K562 (cell line): ENCODE measurements around the gene ANKRD34A. TPM values are rescaled to one million over a fixed set of nuclear protein-coding genes. Genes with fewer than 3 reads are reported as not detected.

ENCODE experiments used
- CHD1 ChIP-seq: fragments of 200-600 bp; sonication (generic); IDR thresholded peaks from one replicate; pipeline ENCODE4 v1.6.1; 2012; ENCODE audit warnings: mild to moderate bottlenecking, moderate library complexity, low read length, inconsistent platforms
- MYC ChIP-seq, 2 experiments: fragments of 250-450 bp in 1 of 2; sonication (Bioruptor Pico) in 1 of 2; IDR thresholded peaks; 2 replicates each; pipeline versions ENCODE4 v1.5.1 to v1.6.1; 2012 to 2021; ENCODE audit warnings: low read depth in 2 of 2, borderline replicate concordance in 1 of 2, improper control_type of control experiment in 1 of 2, low read length in 1 of 2, mild to moderate bottlenecking in 1 of 2, moderate library complexity in 1 of 2
- POLR2AphosphoS2 ChIP-seq: IDR thresholded peaks from 2 replicates; pipeline ENCODE4 v1.6.1; 2012; ENCODE audit warnings: low read length, improper control_type of control experiment
- POLR2G ChIP-seq: fragments of 200-400 bp; formaldehyde crosslinking; IDR thresholded peaks from 2 replicates; pipeline ENCODE4 v1.6.1; 2017; ENCODE audit warnings: low read depth, mild to moderate bottlenecking, antibody characterized with exemption, low read length, moderate library complexity
- SAP30 ChIP-seq: fragments of 200-600 bp; sonication (generic); IDR thresholded peaks from 2 replicates; pipeline ENCODE4 v1.6.1; 2012; ENCODE audit warnings: borderline replicate concordance, low read depth, mild to moderate bottlenecking, moderate library complexity, low read length, control low read depth, inconsistent platforms; ENCODE audit not compliant: insufficient read depth, poor library complexity, severe bottlenecking
- ZBTB9 ChIP-seq: fragments of 450-650 bp; formaldehyde crosslinking; IDR thresholded peaks from 2 replicates; pipeline ENCODE4 v1.4.0; 2020; ENCODE audit warnings: mild to moderate bottlenecking, moderate library complexity
- ZNF347 ChIP-seq: fragments of 450-650 bp; formaldehyde crosslinking; IDR thresholded peaks from 2 replicates; pipeline ENCODE4 v1.4.0; 2020; ENCODE audit warnings: low read depth, mild to moderate bottlenecking, moderate library complexity
- ZNF584 ChIP-seq: fragments of 200-800 bp; sonication (Bioruptor generic); IDR thresholded peaks from 2 replicates; pipeline ENCODE4 v1.6.1; 2016; ENCODE audit warnings: low read depth, mild to moderate bottlenecking, missing genetic modification characterization, missing compliant biosample characterization
- ZNF668 ChIP-seq: fragments of 250-450 bp; sonication (Bioruptor Pico); IDR thresholded peaks from 2 replicates; pipeline ENCODE4 v1.8.0; 2022; ENCODE audit warnings: mild to moderate bottlenecking, inconsistent platforms
- polyA plus RNA-seq, 8 experiments: library from polyadenylated mRNA; depleted of rRNA in 4 of 8; stranded (reverse) in 5 of 8; unstranded in 3 of 8; fragments of >200 nt; fragmentation: Nextera tagmentation in 2 of 8; fragmentation: Illumina TruSeq in 1 of 8; extraction: Ambion mirVana in 2 of 8; extraction: Trizol in 1 of 8; gene quantifications; 2 replicates each; pipeline versions ENCODE4 v1.2.1 to v1.2.3, GENCODE V29; 2011 to 2014; ENCODE audit warnings: inconsistent platforms in 1 of 8, missing spikeins in 1 of 8
- total RNA-seq, 7 experiments: library from RNA; depleted of rRNA in 6 of 7; stranded (reverse); fragments of >200 nt in 6 of 7; fragmentation: Illumina TruSeq in 2 of 7; extraction: Trizol in 2 of 7; gene quantifications; 2 replicates each; pipeline versions ENCODE4 v1.2.1 to v1.2.3, GENCODE V29; 2011 to 2021; ENCODE audit warnings: low replicate concordance in 1 of 7
- TF ChIP-seq, protein P1 (sequence below): sonication (generic); formaldehyde crosslinking; IDR thresholded peaks from 2 replicates; pipeline ENCODE4 v1.8.1; 2023; ENCODE audit warnings: mild to moderate bottlenecking, missing genetic modification reagents

The ANKRD34A gene
- total and polyA plus RNA-seq, 9 of the 15 experiments (the other 6 are each of a cell fraction or from before 2014, with no cell fraction given): 0.06 to 1.6 (median 0.43) TPM

DNA sequence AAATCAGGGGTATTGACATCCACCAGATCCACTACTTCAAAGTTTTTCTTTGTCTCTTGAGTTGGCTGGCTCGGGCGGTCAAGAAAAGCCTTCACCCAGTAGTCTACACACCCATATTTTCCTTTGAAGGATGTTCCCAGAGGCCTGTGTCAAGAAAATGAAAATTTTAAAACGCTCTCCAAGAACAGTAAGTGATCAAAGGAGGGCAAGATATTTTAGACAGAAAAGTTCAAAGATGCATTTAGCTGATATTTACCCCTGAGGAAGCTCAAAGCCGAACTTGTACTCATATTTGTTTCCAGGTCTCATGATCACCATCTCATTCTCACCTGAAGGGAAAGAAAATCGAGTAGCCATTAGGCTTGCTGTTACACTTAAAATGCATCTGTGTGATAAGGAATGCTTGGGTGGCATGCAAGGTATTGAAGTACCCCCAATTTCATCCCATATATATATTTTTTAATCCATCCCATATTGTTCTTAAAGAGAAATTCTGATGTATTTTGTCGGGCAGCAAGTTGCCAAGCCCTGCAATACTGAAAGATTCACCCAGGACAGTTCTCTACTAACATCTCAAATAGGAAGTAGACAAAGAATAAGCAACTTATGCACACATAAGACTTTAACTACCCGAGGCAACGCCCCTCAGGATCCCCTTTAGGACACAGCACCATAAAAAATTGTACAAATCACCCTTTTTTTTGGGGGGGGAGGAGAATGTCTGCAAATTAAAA, 30.9 kb upstream of the ANKRD34A start (continued):
- TF ChIP-seq MYC (IDR thresholded peaks at IDR 0.05; ENCODE audit: low read depth, low read length): 0 out of 2 replicates have a peak, but pooled peaks have one; percentile 7
- no peak for TF ChIP-seq MYC (CRISPR knock-in tag; IDR thresholded peaks at IDR 0.05; ENCODE audit: borderline replicate concordance, low read depth)
- 0 out of 2 replicates have a peak, but pooled peaks have one; percentile 37 for TF ChIP-seq ZNF584
- TF ChIP-seq ZBTB9 (CRISPR knock-in tag): 0 out of 2 replicates have a peak, but pooled peaks have one; percentile 31
- peak; percentile 16 for TF ChIP-seq SAP30
- peak; percentile 29; the same call in 1 of the 2 replicates for TF ChIP-seq ZNF668
- 0 out of 2 replicates have a peak, but pooled peaks have one; percentile 20 for TF ChIP-seq ZNF347
- TF ChIP-seq CHD1: peak; percentile 95
- TF ChIP-seq, protein P1, sequence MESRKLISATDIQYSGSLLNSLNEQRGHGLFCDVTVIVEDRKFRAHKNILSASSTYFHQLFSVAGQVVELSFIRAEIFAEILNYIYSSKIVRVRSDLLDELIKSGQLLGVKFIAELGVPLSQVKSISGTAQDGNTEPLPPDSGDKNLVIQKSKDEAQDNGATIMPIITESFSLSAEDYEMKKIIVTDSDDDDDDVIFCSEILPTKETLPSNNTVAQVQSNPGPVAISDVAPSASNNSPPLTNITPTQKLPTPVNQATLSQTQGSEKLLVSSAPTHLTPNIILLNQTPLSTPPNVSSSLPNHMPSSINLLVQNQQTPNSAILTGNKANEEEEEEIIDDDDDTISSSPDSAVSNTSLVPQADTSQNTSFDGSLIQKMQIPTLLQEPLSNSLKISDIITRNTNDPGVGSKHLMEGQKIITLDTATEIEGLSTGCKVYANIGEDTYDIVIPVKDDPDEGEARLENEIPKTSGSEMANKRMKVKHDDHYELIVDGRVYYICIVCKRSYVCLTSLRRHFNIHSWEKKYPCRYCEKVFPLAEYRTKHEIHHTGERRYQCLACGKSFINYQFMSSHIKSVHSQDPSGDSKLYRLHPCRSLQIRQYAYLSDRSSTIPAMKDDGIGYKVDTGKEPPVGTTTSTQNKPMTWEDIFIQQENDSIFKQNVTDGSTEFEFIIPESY: peak; percentile 11; the same call in 1 of the 2 replicates
- TF ChIP-seq POLR2G: 0 out of 2 replicates have a peak, but pooled peaks have one; percentile 42
- TF ChIP-seq POLR2AphosphoS2: peak; percentile 12; the same call in 1 of the 2 replicates
